GM18511 (cell line): ENCODE data around the gene PAQR3.

ENCODE experiments used
- ATAC-seq: cut with Tn5 transposase; IDR thresholded peaks from one replicate; pipeline ENCODE4 v1.9.1; 2021; ENCODE audit warnings: mild to moderate bottlenecking, moderate library complexity; ENCODE audit not compliant: unreplicated experiment

The PAQR3 gene

GRCh38 chr4:78938868-78939666 is at the start of gene PAQR3:
Gene PAQR3 (minus strand): TSS chr4:78939438. CDS start chr4:78939224, 214 bp downstream.
- peak; percentile 97 for ATAC-seq

- ATAC-seq, result no peak
Observed at GRCh38 chr4:78987683-78988082, 48.4 kb upstream of the PAQR3 start.

- no peak for ATAC-seq
Observed at GRCh38 chr4:78984593-78984992, 45.4 kb upstream of the PAQR3 start.

GRCh38 chr4:78975865-78976264 is 36.6 kb upstream of the PAQR3 start:
- no peak for ATAC-seq

GRCh38 chr4:78971776-78972175 is 32.5 kb upstream of the PAQR3 start:
- no peak for ATAC-seq

GRCh38 chr4:78971326-78971725 is 32.1 kb upstream of the PAQR3 start:
- ATAC-seq, result no peak

GRCh38 chr4:78962597-78963115 is 23.4 kb upstream of the PAQR3 start:
- no peak for ATAC-seq

GRCh38 chr4:78960926-78961325 is 21.7 kb upstream of the PAQR3 start:
- no peak for ATAC-seq

GRCh38 chr4:78956975-78957374 is 17.7 kb upstream of the PAQR3 start:
- no peak for ATAC-seq

GRCh38 chr4:78953769-78954666 is 14.8 kb upstream of the PAQR3 start:
- ATAC-seq, result no peak

GRCh38 chr4:78953231-78953630 is 14.0 kb upstream of the PAQR3 start:
- ATAC-seq, result no peak

- ATAC-seq, result peak; percentile 84
Observed at GRCh38 chr4:78951862-78952472, 12.7 kb upstream of the PAQR3 start.

- no peak for ATAC-seq
Observed at GRCh38 chr4:78949735-78950134, 10.5 kb upstream of the PAQR3 start.

GRCh38 chr4:78945651-78946179 is 6.5 kb upstream of the PAQR3 start:
- no peak for ATAC-seq

- ATAC-seq, result no peak
Observed at GRCh38 chr4:78944381-78944780, 5.1 kb upstream of the PAQR3 start.

- ATAC-seq, result no peak
Observed at GRCh38 chr4:78940752-78941151, 1.5 kb upstream of the PAQR3 start.

GRCh38 chr4:78939667-78940008 is 400 bp upstream of the PAQR3 start:
- peak; percentile 27 for ATAC-seq

- ATAC-seq, result no peak
Observed at GRCh38 chr4:78938474-78938867, 767 bp downstream of the PAQR3 start.

GRCh38 chr4:78937837-78938236 is 1.4 kb downstream of the PAQR3 start:
- no peak for ATAC-seq

GRCh38 chr4:78936989-78937388 is 2.2 kb downstream of the PAQR3 start:
- no peak for ATAC-seq

- ATAC-seq, result no peak
Observed at GRCh38 chr4:78930016-78930629, 9.1 kb downstream of the PAQR3 start.
